GM19395 (cell line): ENCODE measurements around the gene SEC14L6.
"Not testable (repeated sequence)": the region's sequence is repeated elsewhere in the genome, so short reads cannot be mapped to it uniquely, and the experiment has no call there.

Experiments used
- ATAC-seq: cut with Tn5 transposase; IDR thresholded peaks from one replicate; pipeline ENCODE4 v1.9.1; 2021; ENCODE audit warnings: mild to moderate bottlenecking, moderate library complexity; ENCODE audit not compliant: unreplicated experiment

SEC14L6 gene

GRCh38 chr22:30546616-30547015, at the start of gene SEC14L6:
Gene SEC14L6 (minus strand): TSS chr22:30546741. CDS start chr22:30546682, 59 bp downstream.
- no peak for ATAC-seq

GRCh38 chr22:30596199-30596598, 49.7 kb upstream of the SEC14L6 start:
- ATAC-seq, result no peak

GRCh38 chr22:30592360-30592713, 45.8 kb upstream of the SEC14L6 start:
- ATAC-seq, result not testable (repeated sequence)

- peak; percentile 95 for ATAC-seq
Measured at GRCh38 chr22:30591588-30592359, 45.2 kb upstream of the SEC14L6 start, which contains the start of gene PES1. Gene PES1 (minus strand): TSS chr22:30591910. CDS start chr22:30591833, 77 bp downstream.

DNA sequence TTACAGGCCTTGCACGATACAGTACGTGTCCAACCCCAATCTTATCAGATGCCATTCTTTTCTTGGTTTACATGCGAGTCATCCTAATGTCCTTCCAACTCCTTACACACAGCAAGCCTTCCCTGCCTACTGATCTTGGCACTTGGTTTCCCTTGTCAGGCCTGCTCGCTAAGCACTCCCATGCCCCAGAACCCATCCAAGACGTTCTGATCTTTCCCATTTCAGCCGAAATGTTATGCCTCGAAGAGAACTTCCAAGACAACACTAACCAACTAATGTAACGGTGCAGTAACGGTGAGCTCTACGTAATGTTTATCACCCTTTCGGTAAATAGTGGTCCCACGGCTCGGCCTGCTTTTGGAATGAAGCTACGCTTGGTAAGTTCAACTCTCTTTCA, 44.6 kb upstream of the SEC14L6 start:
- ATAC-seq, result no peak

- no peak for ATAC-seq
Measured at GRCh38 chr22:30586414-30586813, 39.9 kb upstream of the SEC14L6 start.

DNA sequence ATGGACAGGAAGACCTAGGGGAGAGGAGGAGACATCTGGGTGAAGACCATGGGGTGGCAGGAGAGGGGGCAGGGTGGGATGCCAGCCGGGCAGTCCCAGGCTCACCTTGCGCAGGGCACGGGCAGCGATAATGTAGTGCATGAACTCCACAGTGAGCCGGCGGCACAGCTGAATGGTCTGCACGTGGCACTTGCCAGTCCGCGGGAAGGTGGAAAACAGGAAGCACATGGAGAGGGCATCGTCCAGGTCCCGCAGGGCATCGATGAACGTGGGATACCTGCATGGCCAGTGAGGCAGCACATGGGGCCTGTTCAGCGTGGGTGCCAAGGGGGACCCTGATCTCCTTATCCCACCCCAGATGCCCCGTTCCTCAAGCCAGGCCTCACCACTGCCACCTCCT, 37.9 kb upstream of the SEC14L6 start:
- no peak for ATAC-seq

DNA sequence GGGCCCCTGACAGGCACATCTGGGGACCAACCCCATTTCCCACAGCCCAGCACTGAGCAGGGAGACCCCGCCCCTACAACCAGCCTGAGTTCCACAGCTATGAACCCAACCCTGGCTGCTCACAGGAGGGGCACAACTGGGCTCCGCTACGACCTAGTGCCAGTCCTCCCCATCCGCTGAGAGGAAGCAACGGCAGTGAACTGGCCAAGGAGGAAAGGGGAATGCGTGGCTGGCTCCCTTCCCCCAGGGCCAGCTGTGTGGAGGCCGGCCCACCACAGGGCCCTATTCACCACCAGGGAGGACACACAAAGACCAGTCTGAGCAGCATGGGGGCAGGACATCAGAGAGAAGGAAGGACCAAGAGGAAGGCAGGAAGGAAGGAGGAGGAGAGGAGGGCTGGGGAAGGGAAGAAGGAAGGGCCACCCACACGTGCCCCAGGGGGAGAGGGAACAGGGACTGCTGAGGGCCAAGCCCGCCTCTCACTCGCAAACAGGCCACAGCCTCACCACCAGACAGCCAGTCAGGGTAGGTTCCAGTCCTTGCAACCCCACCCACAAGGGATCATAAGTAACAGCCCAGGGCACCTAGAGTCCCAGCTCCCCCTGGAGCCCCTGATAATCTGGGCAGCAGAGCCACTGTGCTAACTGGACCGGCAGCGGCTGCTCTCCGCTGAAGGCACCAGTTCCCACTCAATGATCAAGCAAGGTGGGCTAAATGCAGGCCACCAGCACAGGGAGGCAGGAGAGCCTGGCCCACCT, 36.4 kb upstream of the SEC14L6 start:
- ATAC-seq, result no peak

GRCh38 chr22:30582051-30582450, 35.5 kb upstream of the SEC14L6 start:
- no peak for ATAC-seq

DNA sequence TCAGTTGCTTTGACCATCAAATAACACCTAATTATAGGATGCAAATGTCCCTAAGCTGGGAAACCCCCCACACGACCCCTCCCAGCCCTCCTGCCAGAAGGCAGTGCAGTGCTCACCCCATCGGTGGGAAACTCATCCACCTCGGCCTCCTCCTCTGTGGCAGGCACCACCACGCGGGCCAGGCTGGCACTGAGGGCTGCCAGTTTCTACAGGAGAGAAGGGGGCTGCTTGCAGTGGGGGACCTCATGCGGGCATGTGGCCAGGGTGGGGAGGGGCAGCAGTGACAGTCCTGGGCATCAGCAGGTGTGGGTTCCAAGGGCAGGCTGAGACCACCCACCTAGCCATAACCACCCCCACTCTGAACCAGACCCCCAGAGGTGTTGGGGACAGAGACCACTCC, 34.4 kb upstream of the SEC14L6 start:
- no peak for ATAC-seq

DNA sequence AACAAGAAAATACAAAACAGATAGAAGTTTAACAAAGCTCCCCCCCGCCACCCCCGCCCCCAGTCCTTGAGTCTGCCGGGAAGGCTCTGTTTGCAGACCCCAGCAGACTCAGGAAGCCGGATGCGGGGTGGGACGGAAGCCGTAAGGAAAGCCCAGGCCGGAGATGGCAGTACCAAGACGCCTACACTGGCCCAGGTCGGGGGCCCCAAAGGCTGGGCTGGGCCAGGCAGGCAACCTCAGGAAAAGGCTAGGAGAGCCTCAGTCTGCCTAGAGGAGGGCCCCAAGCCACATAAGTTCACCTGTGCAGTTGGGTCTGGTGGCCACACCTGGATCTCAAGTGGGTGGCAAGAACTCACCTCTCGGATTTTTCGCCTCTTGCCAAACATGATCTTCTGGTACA, 31.9 kb upstream of the SEC14L6 start:
- ATAC-seq, result no peak

GRCh38 chr22:30575859-30576258, 29.3 kb upstream of the SEC14L6 start:
- ATAC-seq, result no peak

- ATAC-seq, result no peak
Measured at GRCh38 chr22:30574997-30575671, 28.6 kb upstream of the SEC14L6 start.

GRCh38 chr22:30574095-30574981, 27.8 kb upstream of the SEC14L6 start, which contains the start of gene GAL3ST1:
Gene GAL3ST1 (minus strand): TSS chr22:30574665. CDS start chr22:30557392, 17,273 bp downstream.
- ATAC-seq, result no peak

GRCh38 chr22:30573594-30574094, 27.1 kb upstream of the SEC14L6 start:
- ATAC-seq, result no peak

DNA sequence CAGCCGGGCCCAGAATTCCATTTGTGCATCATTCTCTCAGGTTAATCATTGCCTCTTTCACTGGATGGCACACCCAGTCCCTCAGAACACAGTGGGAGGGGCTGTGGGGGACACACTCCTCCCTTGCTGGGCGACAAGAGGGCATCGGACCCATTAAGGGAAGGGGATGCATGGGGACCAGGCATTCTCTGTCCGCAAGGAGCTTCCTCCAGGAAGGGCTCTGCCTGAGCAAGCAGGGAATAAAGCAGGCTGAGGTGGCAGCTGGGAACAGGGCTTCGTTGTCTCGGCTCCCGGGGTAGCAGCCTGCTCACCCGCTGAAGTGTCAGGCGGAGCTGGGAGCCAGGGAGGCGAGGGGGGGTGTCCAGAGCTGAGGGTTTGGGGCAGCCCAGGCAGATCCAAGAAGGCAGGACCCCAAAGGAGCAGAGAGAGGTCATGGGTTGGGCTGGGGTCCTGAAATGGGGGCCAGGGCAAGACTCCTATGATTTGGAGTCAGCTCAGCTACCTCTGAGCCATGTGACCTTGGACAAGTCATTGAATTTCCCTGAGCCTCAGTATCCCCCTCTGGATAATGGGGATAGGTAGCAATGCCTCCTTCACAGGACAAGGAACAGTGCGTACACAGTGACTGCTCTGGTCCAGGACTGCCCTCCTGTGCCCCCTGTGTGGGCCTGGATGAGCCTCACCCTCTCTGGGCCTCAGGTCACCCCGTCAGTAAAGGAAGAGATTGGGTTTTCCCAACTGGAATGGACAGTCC, 26.5 kb upstream of the SEC14L6 start:
- no peak for ATAC-seq

DNA sequence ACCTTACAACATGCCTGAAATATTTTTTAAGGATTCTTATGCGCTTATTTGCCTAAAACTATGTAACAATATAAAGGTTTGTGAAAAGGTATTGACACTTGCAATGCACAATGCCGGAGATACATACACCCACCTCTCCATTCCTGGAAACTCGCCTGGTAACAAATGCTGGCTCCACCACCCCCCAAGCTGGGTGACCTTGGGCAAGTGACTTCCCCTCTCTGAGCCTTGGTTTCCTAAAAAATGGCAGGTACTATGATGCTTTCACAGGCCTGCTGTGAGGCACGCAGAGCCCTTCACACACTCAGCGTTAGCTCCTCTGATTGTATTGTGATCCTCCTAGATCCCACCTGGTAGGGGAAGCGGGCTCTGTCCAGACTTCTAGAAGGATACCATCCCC, 25.7 kb upstream of the SEC14L6 start:
- ATAC-seq, result no peak

- no peak for ATAC-seq
Measured at GRCh38 chr22:30569674-30570202, 23.2 kb upstream of the SEC14L6 start.

DNA sequence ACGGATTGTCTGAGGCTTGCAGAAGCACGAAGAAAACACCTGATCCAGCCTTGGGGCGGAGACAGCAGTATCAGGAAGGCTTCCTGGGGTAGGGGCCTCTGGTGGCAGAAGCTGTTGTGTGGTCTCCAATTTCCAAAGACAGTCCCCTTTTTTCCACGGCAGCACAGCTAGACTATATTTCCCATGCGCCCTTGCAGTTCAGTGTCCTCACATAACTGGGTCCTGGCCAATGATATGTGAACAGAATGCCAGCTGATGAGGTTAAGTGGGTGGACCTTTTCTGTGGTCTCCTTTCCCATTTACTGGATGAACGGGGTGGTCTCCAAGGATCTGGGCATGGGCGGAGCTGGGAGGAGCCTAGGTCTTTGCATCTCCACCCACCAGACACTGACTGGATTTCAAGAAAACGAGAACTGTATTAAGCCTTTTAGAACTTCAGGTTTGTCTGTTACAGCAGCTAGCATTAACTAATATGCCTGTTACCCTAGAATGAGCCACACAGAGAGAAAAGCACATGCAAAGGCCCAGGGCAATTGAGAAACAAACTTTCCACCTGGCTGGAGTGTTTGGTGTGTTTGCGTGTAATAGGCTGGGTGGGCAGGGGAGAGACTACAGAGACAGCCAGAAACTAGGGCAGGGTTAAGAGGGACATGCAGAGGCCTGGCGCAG, 21.7 kb upstream of the SEC14L6 start:
- ATAC-seq, result no peak
